Subcutaneous adipose tissue (tissue), 4 donors: ENCODE results near the gene LTK. TPM values are rescaled to one million over a fixed set of nuclear protein-coding genes. Genes with fewer than 3 reads are reported as not detected.

Source experiments
- total RNA-seq, 4 donors: library from RNA; depleted of rRNA; stranded (reverse); fragments of >200 nt; gene quantifications; one replicate each; pipeline ENCODE4 v1.1.0, GENCODE V29; 2016
- TF ChIP-seq, protein P1 (sequence below): fragments of 450-650 bp; IDR thresholded peaks from one replicate; pipeline ENCODE4 v1.5.1; 2016; ENCODE audit warnings: low read depth, mild to moderate bottlenecking, control low read depth, antibody characterized with exemption, moderate library complexity

LTK gene
- total RNA-seq = 1 to 10 TPM in 1 of 4 donors, under 1 TPM in 3; 0.33 to 2.4 (median 0.48) TPM

DNA sequence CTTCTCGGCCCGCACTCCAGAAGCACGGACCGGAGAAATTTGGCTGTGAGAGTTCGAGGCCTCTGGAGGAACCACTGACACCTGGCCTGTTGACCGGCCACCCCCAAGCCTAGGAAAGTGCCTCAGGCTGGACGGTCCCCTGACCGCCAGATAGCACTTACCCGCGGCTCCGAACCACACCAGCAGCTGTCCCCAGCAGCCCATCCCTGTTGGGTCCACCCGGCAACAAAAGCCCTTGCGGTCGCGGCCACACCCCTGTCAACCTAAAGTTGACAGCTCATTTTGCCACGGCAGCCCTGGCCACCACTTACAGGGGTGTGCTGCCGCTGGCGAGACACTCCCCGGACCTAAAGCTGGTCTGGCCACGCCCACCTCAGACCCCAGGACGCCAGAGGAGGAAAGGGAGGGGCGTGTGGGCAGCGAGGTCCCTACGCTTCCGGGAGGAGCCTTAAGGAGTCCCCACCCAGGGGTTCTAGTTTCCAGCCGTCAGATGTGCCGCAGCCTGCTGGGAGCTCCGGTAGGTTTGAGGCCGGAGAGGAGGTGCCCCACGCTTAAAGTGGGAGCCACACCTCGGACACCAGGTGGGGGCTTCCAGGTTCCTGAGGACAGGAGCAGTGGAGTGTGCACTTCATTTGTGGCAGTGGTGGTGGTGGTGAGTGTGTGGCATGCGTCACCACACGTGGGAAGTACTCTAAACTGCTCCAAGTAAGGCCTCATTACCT, at the start of gene LTK:
Gene LTK, minus strand, starts transcription at position 322 of the 722 bp plus-strand sequence. Its CDS starts 118 bp downstream, at position 204.
- TF ChIP-seq, protein P1, sequence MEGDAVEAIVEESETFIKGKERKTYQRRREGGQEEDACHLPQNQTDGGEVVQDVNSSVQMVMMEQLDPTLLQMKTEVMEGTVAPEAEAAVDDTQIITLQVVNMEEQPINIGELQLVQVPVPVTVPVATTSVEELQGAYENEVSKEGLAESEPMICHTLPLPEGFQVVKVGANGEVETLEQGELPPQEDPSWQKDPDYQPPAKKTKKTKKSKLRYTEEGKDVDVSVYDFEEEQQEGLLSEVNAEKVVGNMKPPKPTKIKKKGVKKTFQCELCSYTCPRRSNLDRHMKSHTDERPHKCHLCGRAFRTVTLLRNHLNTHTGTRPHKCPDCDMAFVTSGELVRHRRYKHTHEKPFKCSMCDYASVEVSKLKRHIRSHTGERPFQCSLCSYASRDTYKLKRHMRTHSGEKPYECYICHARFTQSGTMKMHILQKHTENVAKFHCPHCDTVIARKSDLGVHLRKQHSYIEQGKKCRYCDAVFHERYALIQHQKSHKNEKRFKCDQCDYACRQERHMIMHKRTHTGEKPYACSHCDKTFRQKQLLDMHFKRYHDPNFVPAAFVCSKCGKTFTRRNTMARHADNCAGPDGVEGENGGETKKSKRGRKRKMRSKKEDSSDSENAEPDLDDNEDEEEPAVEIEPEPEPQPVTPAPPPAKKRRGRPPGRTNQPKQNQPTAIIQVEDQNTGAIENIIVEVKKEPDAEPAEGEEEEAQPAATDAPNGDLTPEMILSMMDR = no peak

DNA sequence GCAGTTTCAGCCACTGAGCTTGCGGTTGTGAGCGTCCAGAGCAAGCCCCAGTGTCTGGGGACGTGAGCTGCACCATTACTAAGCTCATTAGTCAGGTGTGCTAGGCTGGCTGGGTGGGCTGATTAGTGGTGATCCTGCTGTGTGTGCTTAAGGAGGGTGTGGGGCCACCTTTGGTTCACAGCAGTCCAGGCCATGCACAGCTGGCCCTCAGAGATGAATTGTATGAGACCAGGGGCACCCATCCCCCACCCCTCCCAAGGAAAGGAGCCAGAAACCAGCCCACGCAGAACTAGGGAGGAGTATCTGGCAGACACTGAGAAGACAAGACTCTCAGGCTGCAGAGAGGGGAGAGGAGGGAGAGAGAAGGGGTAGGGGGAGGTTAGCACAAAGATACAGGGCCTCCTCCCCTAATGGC, 49.2 kb upstream of the LTK start:
- TF ChIP-seq, protein P1 = no peak

- TF ChIP-seq, protein P1 = no peak
These were observed 48.6 kb upstream of the LTK start for GRCh38 chr15:41562244-41562643.

DNA sequence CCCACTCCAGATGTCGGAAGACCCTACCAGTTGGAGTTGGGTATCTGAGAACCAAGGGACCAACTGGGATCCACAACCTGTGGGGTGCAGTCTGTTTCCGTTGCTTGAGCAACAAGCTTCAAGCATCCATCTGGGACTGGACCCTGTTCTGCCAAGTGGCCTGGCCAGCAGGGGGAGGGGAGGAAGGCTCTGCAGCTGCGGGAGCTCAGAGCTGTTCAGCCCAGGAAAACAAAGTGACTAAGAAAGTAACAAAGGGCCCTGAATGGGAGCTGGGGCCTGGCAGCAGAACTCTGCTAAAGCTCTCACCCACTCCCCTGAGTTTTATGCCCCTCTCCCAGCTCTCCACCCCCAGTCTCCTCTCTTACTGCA, 48.1 kb upstream of the LTK start:
- TF ChIP-seq, protein P1 = no peak

DNA sequence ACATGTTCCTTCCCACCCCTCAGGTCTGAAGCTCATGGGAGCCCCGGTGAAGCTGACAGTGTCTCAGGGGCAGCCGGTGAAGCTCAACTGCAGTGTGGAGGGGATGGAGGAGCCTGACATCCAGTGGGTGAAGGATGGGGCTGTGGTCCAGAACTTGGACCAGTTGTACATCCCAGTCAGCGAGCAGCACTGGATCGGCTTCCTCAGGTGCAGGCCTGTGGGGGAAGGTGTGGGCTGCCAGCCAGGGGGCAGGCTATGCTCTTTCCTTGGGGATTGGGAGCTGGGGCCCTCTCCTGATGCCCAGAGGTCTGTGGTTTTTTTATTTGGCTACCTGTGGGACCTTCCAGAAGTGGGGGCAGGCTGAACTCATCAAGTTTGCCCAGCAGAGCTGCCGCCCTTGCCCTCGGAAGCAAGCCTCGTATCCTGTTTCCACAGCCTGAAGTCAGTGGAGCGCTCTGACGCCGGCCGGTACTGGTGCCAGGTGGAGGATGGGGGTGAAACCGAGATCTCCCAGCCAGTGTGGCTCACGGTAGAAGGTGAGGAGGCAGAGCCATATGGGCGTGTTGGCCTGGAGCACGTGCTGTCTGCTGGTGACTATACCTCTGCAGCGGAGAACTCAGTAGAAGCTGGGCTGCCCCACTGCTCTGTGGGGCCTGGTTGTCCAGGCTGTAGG, 47.6 kb upstream of the LTK start:
- TF ChIP-seq, protein P1 = no peak

GRCh38 chr15:41560572-41560874, 46.9 kb upstream of the LTK start:
- TF ChIP-seq, protein P1 = no peak

GRCh38 chr15:41559239-41559782, 45.7 kb upstream of the LTK start:
- TF ChIP-seq, protein P1 = no peak
